HepG2 (cell line): ENCODE data around the gene TMEM19. TPM values are rescaled to one million over a fixed set of nuclear protein-coding genes. Genes with fewer than 3 reads are reported as not detected.

ENCODE experiments used
- E2F1 ChIP-seq: sonication (generic); formaldehyde crosslinking; IDR thresholded peaks from 2 replicates; pipeline ENCODE4 v1.5.0; 2020; ENCODE audit warnings: missing genetic modification reagents
- POLR2A ChIP-seq, 2 experiments: IDR thresholded peaks; 2 replicates each; pipeline ENCODE4 v1.6.1; 2011; ENCODE audit warnings: low read depth in 2 of 2, low read length in 2 of 2, mild to moderate bottlenecking in 1 of 2, moderate library complexity in 1 of 2; ENCODE audit not compliant: insufficient read depth in 1 of 2
- PRMT3 ChIP-seq: sonication (generic); formaldehyde crosslinking; IDR thresholded peaks from 2 replicates; pipeline ENCODE4 v1.8.1; 2022; ENCODE audit warnings: low read depth, mild to moderate bottlenecking, moderate library complexity, missing genetic modification reagents, borderline replicate concordance
- RAD51 ChIP-seq: fragments of 450-650 bp; IDR thresholded peaks from 2 replicates; pipeline ENCODE4 v1.6.1; 2016; ENCODE audit warnings: borderline replicate concordance
- SMYD3 ChIP-seq: sonication (generic); formaldehyde crosslinking; IDR thresholded peaks from 2 replicates; pipeline ENCODE4 v1.8.1; 2023; ENCODE audit warnings: mild to moderate bottlenecking, missing genetic modification reagents
- SOX13 ChIP-seq, 3 experiments: fragments of 450-650 bp in 1 of 3; sonication (generic) in 1 of 3; formaldehyde crosslinking in 1 of 3; IDR thresholded peaks in 2 of 3; conservative IDR thresholded peaks in 1 of 3; 2 replicates each; pipeline versions ENCODE4 v1.5.0 to v1.6.1; 2016 to 2020; ENCODE audit warnings: antibody characterized with exemption in 1 of 3, mild to moderate bottlenecking in 1 of 3, missing compliant biosample characterization in 1 of 3, missing genetic modification reagents in 1 of 3, moderate library complexity in 1 of 3
- SOX6 ChIP-seq, 2 experiments: fragments of 450-650 bp in 1 of 2; sonication (generic) in 1 of 2; formaldehyde crosslinking in 1 of 2; IDR thresholded peaks; 2 replicates each; pipeline versions ENCODE4 v1.4.0 to v1.6.1; 2017 to 2020; ENCODE audit warnings: antibody characterized with exemption in 1 of 2, mild to moderate bottlenecking in 1 of 2, missing genetic modification reagents in 1 of 2
- XRCC5 ChIP-seq: fragments of 200-400 bp; formaldehyde crosslinking; optimal IDR thresholded peaks from 2 replicates; pipeline ENCODE3; 2017; ENCODE audit warnings: mild to moderate bottlenecking, low read length
- YEATS2 ChIP-seq: sonication (generic); formaldehyde crosslinking; IDR thresholded peaks from 2 replicates; pipeline ENCODE4 v1.4.0; 2020; ENCODE audit warnings: missing genetic modification reagents, borderline replicate concordance
- ZBED4 ChIP-seq: sonication (generic); formaldehyde crosslinking; IDR thresholded peaks from 2 replicates; pipeline ENCODE4 v1.4.0; 2020; ENCODE audit warnings: missing genetic modification reagents, borderline replicate concordance
- ZBTB10 ChIP-seq: sonication (generic); formaldehyde crosslinking; IDR thresholded peaks from 2 replicates; pipeline ENCODE4 v1.4.0; 2020; ENCODE audit warnings: missing genetic modification reagents, borderline replicate concordance
- ZBTB20 ChIP-seq: sonication (generic); formaldehyde crosslinking; IDR thresholded peaks from 2 replicates; pipeline ENCODE4 v1.8.1; 2023; ENCODE audit warnings: missing genetic modification reagents, low read depth, mild to moderate bottlenecking, borderline replicate concordance
- ZBTB42 ChIP-seq: sonication (generic); formaldehyde crosslinking; IDR thresholded peaks from 2 replicates; pipeline ENCODE4 v1.5.0; 2020; ENCODE audit warnings: mild to moderate bottlenecking, missing genetic modification reagents
- ZNF136 ChIP-seq: sonication (generic); formaldehyde crosslinking; IDR thresholded peaks from 2 replicates; pipeline ENCODE4 v1.8.1; 2022; ENCODE audit warnings: low read depth, mild to moderate bottlenecking, moderate library complexity, missing genetic modification reagents
- ZNF30 ChIP-seq: sonication (generic); formaldehyde crosslinking; IDR thresholded peaks from 2 replicates; pipeline ENCODE4 v1.5.0; 2020; ENCODE audit warnings: mild to moderate bottlenecking, missing genetic modification reagents
- ZNF335 ChIP-seq: sonication (generic); formaldehyde crosslinking; IDR thresholded peaks from 2 replicates; pipeline ENCODE4 v1.4.0; 2020; ENCODE audit warnings: missing genetic modification reagents
- ZNF430 ChIP-seq: sonication (generic); formaldehyde crosslinking; IDR thresholded peaks from 2 replicates; pipeline ENCODE4 v1.9.0; 2021; ENCODE audit warnings: mild to moderate bottlenecking, missing genetic modification reagents
- ZSCAN20 ChIP-seq: sonication (generic); formaldehyde crosslinking; IDR thresholded peaks from 2 replicates; pipeline ENCODE4 v1.4.0; 2020; ENCODE audit warnings: missing genetic modification reagents, mild to moderate bottlenecking, borderline replicate concordance
- polyA plus RNA-seq, 8 experiments: library from polyadenylated mRNA; depleted of rRNA in 3 of 8; stranded (reverse) in 7 of 8; unstranded in 1 of 8; fragments of >200 nt; fragmentation: Illumina TruSeq in 4 of 8; extraction: Trizol in 4 of 8; gene quantifications; 2 replicates each; pipeline versions ENCODE4 v1.2.1 to v1.2.3, GENCODE V29; 2011 to 2016; ENCODE audit warnings: low read depth in 4 of 8, missing spikeins in 1 of 8, mixed read lengths in 1 of 8; ENCODE audit not compliant: insufficient read depth in 1 of 8
- total RNA-seq, 5 experiments: library from RNA; depleted of rRNA; stranded (reverse); fragments of >200 nt; fragmentation: Illumina TruSeq; extraction: Trizol; gene quantifications; 2 replicates each; pipeline ENCODE4 v1.2.3, GENCODE V29; 2016; ENCODE audit warnings: low read depth in 1 of 5
- TF ChIP-seq, protein P1 (sequence below): sonication (generic); IDR thresholded peaks from 2 replicates; pipeline ENCODE4 v1.6.1; 2016; ENCODE audit warnings: low read depth, borderline replicate concordance

Gene TMEM19
- total and polyA plus RNA-seq, 2 of the 13 experiments (the other 11 are each of a cell fraction or from before 2014, with no cell fraction given) = 16.9 to 22.5 TPM

DNA sequence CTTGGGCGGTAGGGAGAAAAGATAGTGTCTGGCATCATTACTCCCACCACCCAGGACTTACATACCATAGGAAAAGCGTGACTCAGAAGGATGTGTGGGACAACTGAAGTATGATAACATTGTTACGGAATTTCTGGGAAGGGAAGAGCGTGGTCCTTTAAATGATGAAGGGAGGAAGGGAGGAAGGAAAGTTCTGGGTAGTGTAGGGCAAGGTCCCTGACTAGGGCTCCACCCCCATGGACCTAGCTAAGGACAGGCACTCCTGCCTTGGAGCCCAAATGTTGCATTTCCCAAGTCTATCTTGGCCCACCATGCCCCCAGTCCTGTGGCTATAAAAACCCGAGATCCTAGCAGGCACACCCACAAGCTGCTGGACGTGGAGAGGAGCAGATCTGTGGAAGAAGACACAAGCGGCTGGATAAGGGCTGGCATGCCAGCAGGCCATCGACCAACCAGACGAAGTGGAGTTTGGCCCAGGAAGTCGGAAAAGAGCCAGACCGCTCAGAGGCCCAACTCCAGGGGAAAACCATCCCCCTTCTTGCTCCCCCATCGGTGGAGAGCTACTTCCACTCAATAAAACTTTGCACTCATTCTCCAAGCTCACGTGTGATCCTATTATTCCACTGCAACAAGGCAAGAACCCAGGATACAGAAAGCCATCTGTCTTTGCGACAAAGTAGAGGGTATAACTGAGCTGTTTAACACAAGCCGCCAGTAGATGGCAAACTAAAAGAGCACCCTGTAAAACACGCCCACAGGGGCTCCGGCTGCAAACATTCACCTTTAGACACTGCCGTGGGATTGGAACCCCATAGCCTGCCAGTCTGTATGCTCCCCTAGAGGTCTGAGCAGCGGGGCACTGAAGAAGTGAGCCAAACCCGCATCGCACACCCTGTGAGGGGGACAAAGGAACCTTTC lies 45.8 kb downstream of the TMEM19 start (continued):
- peak; percentile 31; the same call in 1 of the 2 replicates for TF ChIP-seq YEATS2 (CRISPR knock-in tag)
- TF ChIP-seq SMYD3 (CRISPR knock-in tag) = no peak
- TF ChIP-seq PRMT3 (CRISPR knock-in tag) = no peak
- no peak for TF ChIP-seq ZSCAN20 (CRISPR knock-in tag)
- no peak for TF ChIP-seq ZNF335 (CRISPR knock-in tag)
- no peak for TF ChIP-seq E2F1 (CRISPR knock-in tag)
- TF ChIP-seq SOX6 (IDR thresholded peaks at IDR 0.05) = no peak
- TF ChIP-seq SOX6 (CRISPR knock-in tag; IDR thresholded peaks at IDR 0.05) = peak; percentile 56
- peak; percentile 52 to 53; a peak in 3 of 4 replicates for TF ChIP-seq POLR2A (IDR thresholded peaks at IDR 0.05; ENCODE audit: insufficient read depth in 1 of 2, low read depth in 2 of 2, low read length in 2 of 2)
- TF ChIP-seq XRCC5 = peak; percentile 73
- TF ChIP-seq SOX13 (IDR thresholded peaks at IDR 0.05) = no peak
- peak in 1 of 2 experiments; percentile 9; a peak in 1 of 4 replicates for TF ChIP-seq SOX13 (CRISPR knock-in tag; conservative IDR thresholded peaks at IDR 0.05 in 1 of 2, IDR thresholded peaks at IDR 0.05 in 1 of 2)
- TF ChIP-seq ZNF430 (CRISPR knock-in tag) = peak; percentile 65
- no peak for TF ChIP-seq RAD51
- no peak for TF ChIP-seq ZNF136 (CRISPR knock-in tag)
- no peak for TF ChIP-seq ZBTB42
- TF ChIP-seq ZBED4 (CRISPR knock-in tag) = no peak
- no peak for TF ChIP-seq ZBTB20 (CRISPR knock-in tag)
- TF ChIP-seq ZBTB10 (CRISPR knock-in tag) = no peak
- TF ChIP-seq, protein P1, sequence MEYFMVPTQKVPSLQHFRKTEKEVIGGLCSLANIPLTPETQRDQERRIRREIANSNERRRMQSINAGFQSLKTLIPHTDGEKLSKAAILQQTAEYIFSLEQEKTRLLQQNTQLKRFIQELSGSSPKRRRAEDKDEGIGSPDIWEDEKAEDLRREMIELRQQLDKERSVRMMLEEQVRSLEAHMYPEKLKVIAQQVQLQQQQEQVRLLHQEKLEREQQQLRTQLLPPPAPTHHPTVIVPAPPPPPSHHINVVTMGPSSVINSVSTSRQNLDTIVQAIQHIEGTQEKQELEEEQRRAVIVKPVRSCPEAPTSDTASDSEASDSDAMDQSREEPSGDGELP = no peak
- no peak for TF ChIP-seq ZNF30 (CRISPR knock-in tag)
